Measurements from ENCODE around the gene DNMBP. TPM values are rescaled to one million over a fixed set of nuclear protein-coding genes. Genes with fewer than 3 reads are reported as not detected.

The DNMBP gene
- total RNA-seq, 1 experiment from 2014 or later, result 19.7 TPM

- no peak overlapping the region for H3K4me3 Mint-ChIP-seq
- no peak for DNase-seq (ENCODE audit: low spot score)
- no peaks in the 10 kb centered on the region for H3K36me3 Mint-ChIP-seq
- no peak overlapping the region for H3K27ac Mint-ChIP-seq
- no peaks in the 10 kb centered on the region for H3K27me3 Mint-ChIP-seq (ENCODE audit: low read depth)
- no peak for TF ChIP-seq ZNF317 (CRISPR knock-in tag; IDR thresholded peaks at IDR 0.05; ENCODE audit: borderline replicate concordance, low read depth)
- TF ChIP-seq ZNF232 (CRISPR knock-in tag; IDR thresholded peaks at IDR 0.05), result no peak
- TF ChIP-seq SMAD3 (CRISPR knock-in tag; IDR thresholded peaks at IDR 0.05; ENCODE audit: borderline replicate concordance), result no peak
- no peak for TF ChIP-seq IRF1 (CRISPR knock-in tag; IDR thresholded peaks at IDR 0.05)
- TF ChIP-seq, protein P1, sequence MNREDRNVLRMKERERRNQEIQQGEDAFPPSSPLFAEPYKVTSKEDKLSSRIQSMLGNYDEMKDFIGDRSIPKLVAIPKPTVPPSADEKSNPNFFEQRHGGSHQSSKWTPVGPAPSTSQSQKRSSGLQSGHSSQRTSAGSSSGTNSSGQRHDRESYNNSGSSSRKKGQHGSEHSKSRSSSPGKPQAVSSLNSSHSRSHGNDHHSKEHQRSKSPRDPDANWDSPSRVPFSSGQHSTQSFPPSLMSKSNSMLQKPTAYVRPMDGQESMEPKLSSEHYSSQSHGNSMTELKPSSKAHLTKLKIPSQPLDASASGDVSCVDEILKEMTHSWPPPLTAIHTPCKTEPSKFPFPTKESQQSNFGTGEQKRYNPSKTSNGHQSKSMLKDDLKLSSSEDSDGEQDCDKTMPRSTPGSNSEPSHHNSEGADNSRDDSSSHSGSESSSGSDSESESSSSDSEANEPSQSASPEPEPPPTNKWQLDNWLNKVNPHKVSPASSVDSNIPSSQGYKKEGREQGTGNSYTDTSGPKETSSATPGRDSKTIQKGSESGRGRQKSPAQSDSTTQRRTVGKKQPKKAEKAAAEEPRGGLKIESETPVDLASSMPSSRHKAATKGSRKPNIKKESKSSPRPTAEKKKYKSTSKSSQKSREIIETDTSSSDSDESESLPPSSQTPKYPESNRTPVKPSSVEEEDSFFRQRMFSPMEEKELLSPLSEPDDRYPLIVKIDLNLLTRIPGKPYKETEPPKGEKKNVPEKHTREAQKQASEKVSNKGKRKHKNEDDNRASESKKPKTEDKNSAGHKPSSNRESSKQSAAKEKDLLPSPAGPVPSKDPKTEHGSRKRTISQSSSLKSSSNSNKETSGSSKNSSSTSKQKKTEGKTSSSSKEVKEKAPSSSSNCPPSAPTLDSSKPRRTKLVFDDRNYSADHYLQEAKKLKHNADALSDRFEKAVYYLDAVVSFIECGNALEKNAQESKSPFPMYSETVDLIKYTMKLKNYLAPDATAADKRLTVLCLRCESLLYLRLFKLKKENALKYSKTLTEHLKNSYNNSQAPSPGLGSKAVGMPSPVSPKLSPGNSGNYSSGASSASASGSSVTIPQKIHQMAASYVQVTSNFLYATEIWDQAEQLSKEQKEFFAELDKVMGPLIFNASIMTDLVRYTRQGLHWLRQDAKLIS (CRISPR knock-in tag; IDR thresholded peaks at IDR 0.05; ENCODE audit: borderline replicate concordance), result no peak
- TF ChIP-seq MLX (CRISPR knock-in tag; IDR thresholded peaks at IDR 0.05), result no peak
- TF ChIP-seq, protein P2, sequence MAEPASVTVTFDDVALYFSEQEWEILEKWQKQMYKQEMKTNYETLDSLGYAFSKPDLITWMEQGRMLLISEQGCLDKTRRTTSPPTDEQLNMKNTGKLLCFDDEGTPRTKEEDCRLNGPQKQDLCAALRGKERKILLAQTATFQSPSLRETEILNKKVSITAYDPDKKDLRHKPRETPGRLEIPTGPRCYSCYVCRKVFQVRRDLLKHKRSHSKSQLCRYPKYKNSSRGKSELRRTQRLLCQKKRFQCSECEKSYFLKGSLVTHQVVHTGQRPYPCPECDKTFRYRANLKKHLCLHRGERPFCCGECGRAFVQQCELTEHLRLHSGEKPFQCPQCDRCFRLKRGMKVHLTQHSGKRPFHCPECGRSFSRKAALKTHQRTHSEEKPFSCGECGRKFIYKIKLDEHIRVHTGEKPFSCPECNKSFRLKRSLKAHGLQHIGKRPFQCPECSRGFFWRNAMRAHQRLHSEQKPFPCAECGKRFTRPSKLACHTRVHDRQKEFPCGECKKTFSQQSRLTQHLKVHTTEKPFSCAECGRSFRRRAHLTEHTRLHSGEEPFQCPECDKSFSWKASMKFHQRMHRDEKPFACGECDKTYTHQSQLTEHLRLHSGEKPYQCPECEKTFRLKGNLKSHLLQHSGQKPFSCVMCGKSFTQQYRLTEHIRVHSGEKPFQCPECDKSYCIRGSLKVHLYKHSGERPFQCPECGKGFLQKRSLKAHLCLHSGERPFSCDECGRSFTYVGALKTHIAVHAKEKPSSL (CRISPR knock-in tag; conservative IDR thresholded peaks at IDR 0.05), result no peak
- no peak for TF ChIP-seq ZNF121 (CRISPR knock-in tag; IDR thresholded peaks at IDR 0.05)
- TF ChIP-seq MAX (CRISPR knock-in tag; IDR thresholded peaks at IDR 0.05), result no peak
- no peak for TF ChIP-seq MYBL2 (CRISPR knock-in tag; IDR thresholded peaks at IDR 0.05)
- TF ChIP-seq CBFB (CRISPR knock-in tag; IDR thresholded peaks at IDR 0.05; ENCODE audit: low read depth), result no peak
- POLR2A ChIA-PET, result no interaction called here
- peaks cover 19% of the 10 kb centered on the region for H3K4me1 Mint-ChIP-seq
- H3K9me3 Mint-ChIP-seq, result no peaks in the 10 kb centered on the region
- ATAC-seq, result no peak
- CTCF ChIA-PET, result interaction anchor here (1.3 kb wide), 1 partner anchor 133 kb away, joined by 3 read pairs; no protein-coding TSS in a partner anchor
These were observed 30.6 kb downstream of the DNMBP start for GRCh38 chr10:99979066-99979685.

DNA sequence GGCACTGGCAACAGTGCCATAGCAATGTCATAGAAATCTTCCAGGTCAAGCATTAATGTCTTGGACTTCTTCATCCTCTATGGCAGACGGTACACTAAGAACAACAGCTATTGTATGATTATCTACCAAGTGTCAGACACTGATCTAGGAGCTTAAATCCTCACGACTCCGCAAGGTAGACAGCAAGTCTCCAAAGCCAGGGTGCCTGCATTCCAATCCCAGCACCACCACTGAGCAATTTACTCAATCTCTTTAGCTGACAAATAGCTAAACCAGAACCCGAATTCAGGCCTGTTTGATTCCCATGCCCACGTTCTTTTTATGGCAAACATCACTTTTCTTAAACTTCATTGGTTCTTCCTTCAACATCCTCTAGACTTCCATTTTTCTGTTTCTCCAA, 31.8 kb downstream of the DNMBP start:
- Mint-ChIP-seq H3K27ac (peak overlapping the region; percentile 9; the same call in 1 of the 2 replicates), H3K36me3 (no peaks in the 10 kb centered on the region), H3K4me3 (no peak overlapping the region), H3K4me1 (peaks cover 15% of the 10 kb centered on the region), H3K9me3 (no peaks in the 10 kb centered on the region), H3K27me3 (ENCODE audit: low read depth) (no peaks in the 10 kb centered on the region)
- TF ChIP-seq TP53 (CRISPR knock-in tag; IDR thresholded peaks at IDR 0.05) (no peak), ZNF396 (CRISPR knock-in tag; IDR thresholded peaks at IDR 0.05; ENCODE audit: borderline replicate concordance) (no peak)
- ChIA-PET POLR2A (no interaction called here), CTCF (interaction anchor here (0.8 to 1.3 kb wide), 4 partner anchors 32 to 371 kb away, joined by 3 to 6 read pairs (median 4); partner anchors contain the start of gene DNMBP)
- ATAC-seq, result 0 out of 2 replicates have a peak, but pooled peaks have one; percentile 20
- DNase-seq (ENCODE audit: low spot score), result no peak
